K562 (cell line): ENCODE data around the gene ADGRL3. TPM values are rescaled to one million over a fixed set of nuclear protein-coding genes. Genes with fewer than 3 reads are reported as not detected.

Experiments
- ATAC-seq: fragments of 200-7000 bp; cut with Tn5 transposase; 3 replicates; pipeline ENCODE4 v1.9.1; 2020; ENCODE audit warnings: moderate library complexity
- BruUV-seq: library from RNA; stranded (reverse); fragments of 400-500 nt; replicated peaks from 2 replicates; lab custom pipeline; 2021; lab: Mats Ljungman, UMichigan
- CTCF ChIA-PET: fragments of 300-600 bp; formaldehyde crosslinking; extraction: SDS; loops from one replicate; lab custom pipeline; 2021; ENCODE audit warnings: low intra/inter-chr PET ratio; lab: Yijun Ruan, JAX
- POLR2A ChIA-PET: fragments of 300-600, 350-650 bp; sonication (Branson Sonifier 250); formaldehyde crosslinking; extraction: SDS; loops from one replicate; lab custom pipeline; 2021; ENCODE audit warnings: antibody characterized with exemption, inconsistent platforms; lab: Yijun Ruan, JAX
- DNase-seq, 4 experiments: peaks; one replicate each; pipeline versions ENCODE4 v3.0.0 to v3.0.0-alpha.2; 2011 to 2018; ENCODE audit warnings: low spot score in 3 of 4, mixed read lengths in 3 of 4; ENCODE audit errors: extremely low read depth in 1 of 4
- FAIRE-seq: peaks from 2 replicates; lab custom pipeline; 2011; peaks lifted over from hg19 to GRCh38; lab: Jason Lieb, UNC
- H2AFZ ChIP-seq: 2 replicates; pipeline ENCODE4 v1.6.0; 2011; ENCODE audit warnings: low read depth, low read length, control low read depth, inconsistent platforms
- H3K27ac ChIP-seq: fragments of 200-600 bp; 3 replicates; pipeline ENCODE4 v1.8.0; 2011; ENCODE audit warnings: low read depth, mild to moderate bottlenecking, control low read depth, inconsistent platforms, low read length, moderate library complexity, mixed read lengths; ENCODE audit errors: extremely low read depth
- H3K27me3 ChIP-seq, 2 experiments: fragments of 300-600 bp in 1 of 2; 2 replicates in 1 of 2; 3 replicates in 1 of 2; pipeline versions ENCODE4 v1.6.0 to v1.8.0; 2011; ENCODE audit warnings: inconsistent platforms in 2 of 2, low read length in 2 of 2, mild to moderate bottlenecking in 1 of 2, mixed read lengths in 1 of 2, moderate library complexity in 1 of 2; ENCODE audit not compliant: control insufficient read depth in 2 of 2, insufficient read depth in 2 of 2
- H3K36me3 ChIP-seq: fragments of 300-600 bp; 3 replicates; pipeline ENCODE4 v1.8.0; 2011; ENCODE audit warnings: mild to moderate bottlenecking, low read length, inconsistent platforms; ENCODE audit not compliant: control insufficient read depth, insufficient read depth
- H3K4me1 ChIP-seq, 2 experiments: fragments of 200-600 bp in 1 of 2; replicated peaks in 1 of 2; 2 replicates in 1 of 2; 3 replicates in 1 of 2; pipeline versions ENCODE4 v1.5.1 to v1.8.0; 2011; ENCODE audit warnings: inconsistent platforms in 2 of 2, low read length in 2 of 2, mild to moderate bottlenecking in 1 of 2, mixed read lengths in 1 of 2, moderate library complexity in 1 of 2; ENCODE audit not compliant: control insufficient read depth in 2 of 2, insufficient read depth in 2 of 2
- H3K4me2 ChIP-seq: 2 replicates; pipeline ENCODE4 v1.6.1; 2011; ENCODE audit warnings: low read length, control low read depth, inconsistent platforms, mixed read lengths; ENCODE audit not compliant: insufficient read depth
- H3K4me3 ChIP-seq: fragments of 200-600 bp; sonication (generic), shearing (Covaris generic); 2 replicates; pipeline ENCODE4 v1.5.1; 2016; ENCODE audit warnings: control low read depth, inconsistent platforms
- H3K79me2 ChIP-seq: fragments of 200-600 bp; 3 replicates; pipeline ENCODE4 v1.8.0; 2011; ENCODE audit warnings: low read length, inconsistent platforms; ENCODE audit not compliant: control insufficient read depth, insufficient read depth
- H3K9ac ChIP-seq, 2 experiments: 2 replicates each; pipeline versions ENCODE4 v1.6.0 to v1.6.1; 2011; ENCODE audit warnings: low read depth in 2 of 2, low read length in 2 of 2, control low read depth in 1 of 2, inconsistent platforms in 1 of 2, mild to moderate bottlenecking in 1 of 2, mixed read lengths in 1 of 2; ENCODE audit not compliant: insufficient read depth in 1 of 2
- H3K9me1 ChIP-seq: one replicate; pipeline ENCODE4 v1.6.0; 2011; ENCODE audit warnings: inconsistent platforms, mild to moderate bottlenecking, low read length, moderate library complexity; ENCODE audit not compliant: control insufficient read depth, insufficient read depth
- H3K9me3 ChIP-seq: replicated peaks from 2 replicates; pipeline ENCODE4 v1.5.1; 2011; ENCODE audit warnings: low read depth, low read length, inconsistent platforms; ENCODE audit not compliant: control insufficient read depth, insufficient read depth
- H4K20me1 ChIP-seq: replicated peaks from 2 replicates; pipeline ENCODE4 v1.6.1; 2011; ENCODE audit warnings: low read length, inconsistent platforms, mixed read lengths; ENCODE audit not compliant: control insufficient read depth, insufficient read depth
- BACH1 ChIP-seq: fragments of 200-800 bp; sonication (Bioruptor generic); IDR thresholded peaks from 2 replicates; pipeline ENCODE4 v1.6.1; 2016; ENCODE audit warnings: missing genetic modification characterization, missing compliant biosample characterization
- CEBPG ChIP-seq, 3 experiments: fragments of 200-800 bp in 1 of 3; sonication (Bioruptor generic) in 1 of 3; sonication (generic) in 1 of 3; formaldehyde crosslinking in 1 of 3; IDR thresholded peaks in 2 of 3; conservative IDR thresholded peaks in 1 of 3; 2 replicates each; pipeline versions ENCODE4 v1.6.1 to v1.8.0; 2016 to 2022; ENCODE audit warnings: missing compliant biosample characterization in 2 of 3, missing genetic modification characterization in 2 of 3, mild to moderate bottlenecking in 1 of 3, missing genetic modification reagents in 1 of 3
- ELF2 ChIP-seq: fragments of 250-450 bp; sonication (Bioruptor Pico); IDR thresholded peaks from 2 replicates; pipeline ENCODE4 v1.5.0; 2021; ENCODE audit warnings: mild to moderate bottlenecking
- GTF2E2 ChIP-seq: fragments of 200-800 bp; sonication (Bioruptor generic); IDR thresholded peaks from 2 replicates; pipeline ENCODE4 v1.6.1; 2016; ENCODE audit warnings: missing genetic modification characterization, missing compliant biosample characterization
- LCOR ChIP-seq: sonication (generic); formaldehyde crosslinking; IDR thresholded peaks from 2 replicates; pipeline ENCODE4 v1.8.0; 2022; ENCODE audit warnings: mild to moderate bottlenecking, missing genetic modification reagents
- NR3C1 ChIP-seq: sonication (generic); formaldehyde crosslinking; IDR thresholded peaks from 2 replicates; pipeline ENCODE4 v1.8.1; 2022; ENCODE audit warnings: missing genetic modification reagents
- POU5F1 ChIP-seq: fragments of 150-350 bp; IDR thresholded peaks from 2 replicates; pipeline ENCODE4 v1.6.1; 2014; ENCODE audit warnings: borderline replicate concordance, low read length, low read depth, mild to moderate bottlenecking; ENCODE audit not compliant: partially characterized antibody
- SLC30A9 ChIP-seq: fragments of 250-450 bp; sonication (Bioruptor Pico); IDR thresholded peaks from 2 replicates; pipeline ENCODE4 v1.8.0; 2022; ENCODE audit warnings: mild to moderate bottlenecking, moderate library complexity
- SMAD4 ChIP-seq: fragments of 250-450 bp; sonication (Bioruptor Pico); conservative IDR thresholded peaks from 2 replicates; pipeline ENCODE4 v1.8.0; 2021; ENCODE audit warnings: inconsistent platforms, mild to moderate bottlenecking, moderate library complexity
- SNIP1 ChIP-seq: fragments of 450-650 bp; IDR thresholded peaks from 2 replicates; pipeline ENCODE4 v1.7.1; 2017; ENCODE audit warnings: low read depth, mild to moderate bottlenecking
- SREBF2 ChIP-seq: sonication (generic); formaldehyde crosslinking; IDR thresholded peaks from 2 replicates; pipeline ENCODE4 v1.4.0; 2020; ENCODE audit warnings: mild to moderate bottlenecking, missing genetic modification reagents
- ZFP30 ChIP-seq: fragments of 250-450 bp; sonication (Bioruptor Pico); IDR thresholded peaks from 2 replicates; pipeline ENCODE4 v1.8.0; 2022; ENCODE audit warnings: moderate library complexity, mild to moderate bottlenecking, inconsistent platforms, borderline replicate concordance
- ZNF274 ChIP-seq: IDR thresholded peaks from 2 replicates; pipeline ENCODE4 v1.6.1; 2011; ENCODE audit warnings: low read depth, mild to moderate bottlenecking, low read length, moderate library complexity, borderline replicate concordance
- WGBS: fragments of 100-300 bp; shearing (Covaris generic); methylation state at CpG from one replicate; pipeline ENCODE4 v1.1.6; 2016; ENCODE audit warnings: low coverage, mixed read lengths; ENCODE audit not compliant: insufficient coverage; ENCODE audit errors: missing lambda C conversion rate; 5-methylcytosine and 5-hydroxymethylcytosine counted together
- in situ Hi-C: fragments of 300-500 bp; cut with MboI; formaldehyde crosslinking; loops from 4 replicates; pipeline ENCODE4 v1.15.0; 2018; ENCODE audit warnings: inconsistent platforms, mixed read lengths
- intact Hi-C: fragments of 100-400 bp; cut with micrococcal nuclease; formaldehyde crosslinking; loops from 2 replicates; pipeline ENCODE4 v1.14.2; 2022
- polyA plus RNA-seq, 8 experiments: library from polyadenylated mRNA; depleted of rRNA in 4 of 8; stranded (reverse) in 5 of 8; unstranded in 3 of 8; fragments of >200 nt; fragmentation: Nextera tagmentation in 2 of 8; fragmentation: Illumina TruSeq in 1 of 8; extraction: Ambion mirVana in 2 of 8; extraction: Trizol in 1 of 8; gene quantifications; 2 replicates each; pipeline versions ENCODE4 v1.2.1 to v1.2.3, GENCODE V29; 2011 to 2014; ENCODE audit warnings: inconsistent platforms in 1 of 8, missing spikeins in 1 of 8
- total RNA-seq, 7 experiments: library from RNA; depleted of rRNA in 6 of 7; stranded (reverse); fragments of >200 nt in 6 of 7; fragmentation: Illumina TruSeq in 2 of 7; extraction: Trizol in 2 of 7; gene quantifications; 2 replicates each; pipeline versions ENCODE4 v1.2.1 to v1.2.3, GENCODE V29; 2011 to 2021; ENCODE audit warnings: low replicate concordance in 1 of 7
- TF ChIP-seq, protein P1 (sequence below): IDR thresholded peaks from 2 replicates; pipeline ENCODE4 v1.6.1; 2016; ENCODE audit warnings: missing genetic modification characterization, missing compliant biosample characterization
- TF ChIP-seq, protein P2 (sequence below): fragments of 250-450 bp; sonication (Bioruptor Pico); IDR thresholded peaks from 2 replicates; pipeline ENCODE4 v1.4.0; 2020; ENCODE audit warnings: mild to moderate bottlenecking
- TF ChIP-seq, protein P3 (sequence below): sonication (generic); formaldehyde crosslinking; IDR thresholded peaks from 2 replicates; pipeline ENCODE4 v1.5.0; 2020; ENCODE audit warnings: missing genetic modification reagents

The ADGRL3 gene
- total and polyA plus RNA-seq, 9 of the 15 experiments (the other 6 are each of a cell fraction or from before 2014, with no cell fraction given): 0.03 to 0.14 (median 0.04) TPM; not detected in 2

DNA sequence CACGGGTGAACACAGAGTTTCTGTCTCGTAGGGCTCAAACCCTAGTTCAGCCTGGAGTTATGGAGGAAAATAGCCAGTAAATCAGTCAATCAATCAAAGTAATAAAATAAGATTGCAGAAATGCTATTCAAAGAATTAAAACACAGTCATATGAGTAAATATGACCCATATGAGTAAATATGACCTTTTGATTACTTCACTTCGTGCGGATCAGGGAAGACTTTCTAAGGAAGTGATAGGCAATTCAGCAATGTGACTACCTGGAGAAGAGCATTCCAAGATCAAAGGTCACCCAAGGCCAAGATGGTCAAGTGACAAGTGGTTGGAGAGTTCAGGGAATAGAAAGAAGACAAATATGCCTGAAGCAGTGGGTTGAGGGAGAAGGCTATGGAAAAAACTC lies 722.6 kb downstream of the ADGRL3 start:
- H3K27ac ChIP-seq: no peak overlapping the region
- DNase-seq: no peak
- H3K79me2 ChIP-seq: no peaks in the 10 kb centered on the region
- no peaks in the 10 kb centered on the region for H3K9me3 ChIP-seq
- no peak for FAIRE-seq
- no peak for ATAC-seq
- no peaks in the 10 kb centered on the region for H3K4me1 ChIP-seq
- intact Hi-C loops (no loop called here), in situ Hi-C loops (no loop called here)
- H3K9me1 ChIP-seq: no peaks in the 10 kb centered on the region
- no TSS peak for BruUV-seq
- H3K27me3 ChIP-seq: no peaks in the 10 kb centered on the region
- H4K20me1 ChIP-seq: no peaks in the 10 kb centered on the region
- no peak overlapping the region for H2AFZ ChIP-seq
- WGBS: 0% methylated on average over 4 of the region's 4 CpGs
- TF ChIP-seq SMAD4 (CRISPR knock-in tag): no peak
- TF ChIP-seq CEBPG (CRISPR knock-in tag; IDR thresholded peaks at IDR 0.05): no peak
- no peak for TF ChIP-seq CEBPG (tag; conservative IDR thresholded peaks at IDR 0.05 in 1 of 2, IDR thresholded peaks at IDR 0.05 in 1 of 2)
- no peak for TF ChIP-seq SLC30A9 (CRISPR knock-in tag)
- no peak for TF ChIP-seq BACH1 (tag)
- TF ChIP-seq LCOR: no peak
- no peak for TF ChIP-seq SREBF2
- no peak for TF ChIP-seq SNIP1
- TF ChIP-seq ELF2 (CRISPR knock-in tag): no peak
- TF ChIP-seq POU5F1: no peak
- TF ChIP-seq ZNF274: no peak
- TF ChIP-seq, protein P1, sequence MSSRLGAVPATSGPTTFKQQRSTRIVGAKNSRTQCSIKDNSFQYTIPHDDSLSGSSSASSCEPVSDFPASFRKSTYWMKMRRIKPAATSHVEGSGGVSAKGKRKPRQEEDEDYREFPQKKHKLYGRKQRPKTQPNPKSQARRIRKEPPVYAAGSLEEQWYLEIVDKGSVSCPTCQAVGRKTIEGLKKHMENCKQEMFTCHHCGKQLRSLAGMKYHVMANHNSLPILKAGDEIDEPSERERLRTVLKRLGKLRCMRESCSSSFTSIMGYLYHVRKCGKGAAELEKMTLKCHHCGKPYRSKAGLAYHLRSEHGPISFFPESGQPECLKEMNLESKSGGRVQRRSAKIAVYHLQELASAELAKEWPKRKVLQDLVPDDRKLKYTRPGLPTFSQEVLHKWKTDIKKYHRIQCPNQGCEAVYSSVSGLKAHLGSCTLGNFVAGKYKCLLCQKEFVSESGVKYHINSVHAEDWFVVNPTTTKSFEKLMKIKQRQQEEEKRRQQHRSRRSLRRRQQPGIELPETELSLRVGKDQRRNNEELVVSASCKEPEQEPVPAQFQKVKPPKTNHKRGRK (tag): no peak
- no peak for TF ChIP-seq NR3C1 (CRISPR knock-in tag)
- no peak for TF ChIP-seq GTF2E2
- TF ChIP-seq, protein P2, sequence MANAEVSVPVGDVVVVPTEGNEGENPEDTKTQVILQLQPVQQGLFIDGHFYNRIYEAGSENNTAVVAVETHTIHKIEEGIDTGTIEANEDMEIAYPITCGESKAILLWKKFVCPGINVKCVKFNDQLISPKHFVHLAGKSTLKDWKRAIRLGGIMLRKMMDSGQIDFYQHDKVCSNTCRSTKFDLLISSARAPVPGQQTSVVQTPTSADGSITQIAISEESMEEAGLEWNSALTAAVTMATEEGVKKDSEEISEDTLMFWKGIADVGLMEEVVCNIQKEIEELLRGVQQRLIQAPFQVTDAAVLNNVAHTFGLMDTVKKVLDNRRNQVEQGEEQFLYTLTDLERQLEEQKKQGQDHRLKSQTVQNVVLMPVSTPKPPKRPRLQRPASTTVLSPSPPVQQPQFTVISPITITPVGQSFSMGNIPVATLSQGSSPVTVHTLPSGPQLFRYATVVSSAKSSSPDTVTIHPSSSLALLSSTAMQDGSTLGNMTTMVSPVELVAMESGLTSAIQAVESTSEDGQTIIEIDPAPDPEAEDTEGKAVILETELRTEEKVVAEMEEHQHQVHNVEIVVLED (CRISPR knock-in tag): no peak
- TF ChIP-seq, protein P3, sequence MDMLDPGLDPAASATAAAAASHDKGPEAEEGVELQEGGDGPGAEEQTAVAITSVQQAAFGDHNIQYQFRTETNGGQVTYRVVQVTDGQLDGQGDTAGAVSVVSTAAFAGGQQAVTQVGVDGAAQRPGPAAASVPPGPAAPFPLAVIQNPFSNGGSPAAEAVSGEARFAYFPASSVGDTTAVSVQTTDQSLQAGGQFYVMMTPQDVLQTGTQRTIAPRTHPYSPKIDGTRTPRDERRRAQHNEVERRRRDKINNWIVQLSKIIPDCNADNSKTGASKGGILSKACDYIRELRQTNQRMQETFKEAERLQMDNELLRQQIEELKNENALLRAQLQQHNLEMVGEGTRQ (CRISPR knock-in tag): no peak
- TF ChIP-seq ZFP30 (CRISPR knock-in tag): no peak
- CTCF ChIA-PET: no interaction called here
- no peaks in the 10 kb centered on the region for H3K36me3 ChIP-seq
- no peak overlapping the region for H3K4me3 ChIP-seq
- POLR2A ChIA-PET: no interaction called here
- no peak overlapping the region for H3K9ac ChIP-seq
- H3K4me2 ChIP-seq: no peak overlapping the region
